Activated T-cell treated with anti-CD3 and anti-CD28 coated beads, Interleukin-2, amount 50 U/mL, for 24 hours (primary cell): ENCODE data around the gene MGMT.

Experiments
- DNase-seq: peaks from one replicate; pipeline ENCODE4 v3.0.0-alpha.2; 2020
- H3K27ac Mint-ChIP-seq: 2 replicates; pipeline ENCODE4 v1.8.0; 2020; ENCODE audit warnings: mild to moderate bottlenecking, mixed read lengths
- H3K27me3 Mint-ChIP-seq: 2 replicates; pipeline ENCODE4 v1.8.0; 2020; ENCODE audit warnings: mixed read lengths
- H3K36me3 Mint-ChIP-seq: 2 replicates; pipeline ENCODE4 v1.8.0; 2020; ENCODE audit warnings: low read depth, mixed read lengths
- H3K4me1 Mint-ChIP-seq: 2 replicates; pipeline ENCODE4 v1.8.0; 2020; ENCODE audit warnings: low read depth, mixed read lengths
- H3K4me3 Mint-ChIP-seq: 2 replicates; pipeline ENCODE4 v1.8.0; 2020; ENCODE audit warnings: mild to moderate bottlenecking, moderate library complexity, mixed read lengths
- H3K9me3 Mint-ChIP-seq: 2 replicates; pipeline ENCODE4 v1.8.0; 2020; ENCODE audit warnings: mixed read lengths

Gene MGMT

DNA sequence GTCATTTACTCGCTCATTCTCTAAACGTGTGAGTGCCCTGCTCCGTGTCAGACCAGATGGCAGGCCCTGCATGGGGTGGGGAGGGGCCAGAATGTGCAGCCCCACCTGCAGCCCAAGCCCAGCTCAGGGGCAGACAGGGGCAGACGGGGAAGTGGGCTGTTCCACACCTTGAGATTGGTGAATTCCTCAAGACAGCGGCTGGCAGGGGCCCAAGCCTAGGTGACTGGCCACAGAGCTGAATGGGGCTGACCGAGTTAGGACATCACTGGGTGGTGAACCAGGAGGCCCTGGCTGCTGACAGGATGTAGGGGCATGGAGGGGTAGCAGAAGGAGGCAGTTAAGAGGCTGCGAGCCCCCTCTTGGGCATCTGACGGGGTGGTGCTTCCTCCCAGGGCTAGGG lies 79.1 kb downstream of the MGMT start:
- Mint-ChIP-seq H3K9me3 (no peaks in the 10 kb centered on the region), H3K4me1 (no peaks in the 10 kb centered on the region), H3K27ac (no peak overlapping the region), H3K27me3 (no peaks in the 10 kb centered on the region), H3K36me3 (peaks cover 90% of the 10 kb centered on the region), H3K4me3 (no peak overlapping the region)
- DNase-seq = no peak

DNA sequence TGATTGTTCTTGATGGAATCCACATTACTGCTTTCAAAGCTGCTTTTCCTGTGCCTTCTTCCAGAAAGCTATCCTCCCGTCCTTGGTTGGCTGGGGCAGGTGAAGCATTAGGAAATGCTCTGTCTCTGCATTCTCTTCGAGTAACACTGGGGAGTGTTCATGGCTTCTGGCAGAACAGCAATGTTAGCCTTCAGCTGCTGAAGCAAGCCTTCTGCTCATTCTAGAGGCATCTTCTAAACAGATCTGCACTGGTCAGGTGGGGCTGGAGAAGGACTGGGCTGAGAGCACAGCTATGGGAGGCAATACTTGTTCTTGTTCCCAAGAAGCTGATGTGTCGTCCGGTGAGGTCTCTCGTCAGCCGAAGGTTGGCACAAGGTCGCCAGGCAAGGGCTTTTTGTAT lies 80.6 kb downstream of the MGMT start:
- Mint-ChIP-seq H3K4me3 (no peak overlapping the region), H3K27ac (no peak overlapping the region), H3K9me3 (peaks cover 2% of the 10 kb centered on the region), H3K36me3 (peaks cover 90% of the 10 kb centered on the region), H3K27me3 (no peaks in the 10 kb centered on the region), H3K4me1 (no peaks in the 10 kb centered on the region)
- no peak for DNase-seq

DNA sequence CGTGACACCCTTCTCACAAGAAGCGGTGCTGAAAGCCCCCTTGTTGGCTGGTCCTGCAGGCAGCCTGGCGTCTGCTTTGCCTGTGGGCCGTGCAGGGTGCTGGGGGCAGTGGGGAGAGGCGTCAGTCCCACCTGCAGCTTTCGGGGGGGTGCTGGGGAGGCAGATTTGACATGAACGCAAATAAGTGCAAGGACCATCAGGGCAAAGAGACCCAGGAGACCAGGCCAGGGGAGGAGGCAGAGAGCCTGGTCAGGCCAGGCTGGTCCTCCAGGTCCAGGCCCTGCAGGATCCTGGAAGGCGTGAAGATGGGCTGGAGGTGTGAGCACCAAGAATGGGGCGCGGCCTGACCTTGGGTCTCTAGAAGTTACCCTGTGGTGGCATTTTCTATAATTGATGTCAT lies 81.6 kb downstream of the MGMT start:
- Mint-ChIP-seq H3K4me3 (no peak overlapping the region), H3K27ac (no peak overlapping the region), H3K27me3 (no peaks in the 10 kb centered on the region), H3K9me3 (peaks cover 2% of the 10 kb centered on the region), H3K4me1 (no peaks in the 10 kb centered on the region), H3K36me3 (peaks cover 89% of the 10 kb centered on the region)
- DNase-seq = no peak

DNA sequence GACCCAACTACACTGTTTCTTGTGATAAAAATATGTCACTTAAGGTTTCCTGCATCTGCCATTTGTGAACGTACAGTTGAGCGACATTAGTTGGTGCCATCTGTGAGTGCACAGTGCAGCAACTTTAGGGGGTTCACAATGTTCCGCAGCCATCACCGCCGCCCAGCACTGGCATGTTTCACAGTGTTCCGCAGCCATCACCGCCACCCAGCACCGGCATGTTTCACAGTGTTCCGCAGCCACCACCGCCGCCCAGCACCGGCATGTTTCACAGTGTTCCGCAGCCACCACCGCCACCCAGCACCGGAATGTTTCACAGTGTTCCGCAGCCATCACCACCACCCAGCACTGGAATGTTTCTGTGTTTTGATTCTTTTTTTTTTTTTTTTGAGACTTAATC lies 83.0 kb downstream of the MGMT start:
- Mint-ChIP-seq H3K4me1 (no peaks in the 10 kb centered on the region), H3K27me3 (no peaks in the 10 kb centered on the region), H3K4me3 (no peak overlapping the region), H3K9me3 (peaks cover 2% of the 10 kb centered on the region), H3K27ac (no peak overlapping the region), H3K36me3 (peaks cover 92% of the 10 kb centered on the region)
- no peak for DNase-seq

DNA sequence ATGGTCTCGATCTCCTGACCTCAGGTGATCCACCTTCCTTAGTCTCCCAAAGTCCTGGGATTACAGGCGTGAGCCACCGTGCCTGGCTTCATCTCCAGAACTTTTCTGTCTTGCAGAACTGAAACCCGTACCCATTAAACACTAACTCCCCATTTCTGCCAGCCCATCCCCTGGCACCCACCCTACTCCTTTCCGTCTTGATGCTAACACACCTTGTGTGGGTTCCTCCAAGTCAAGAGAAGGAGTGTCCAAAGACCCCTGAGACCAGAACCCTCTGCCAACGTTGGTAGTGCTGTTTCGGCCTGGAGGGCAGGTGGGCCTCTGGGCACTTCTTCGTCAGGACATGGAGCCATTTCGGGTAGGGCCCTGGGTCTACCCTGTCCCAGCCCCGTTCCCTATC lies 83.6 kb downstream of the MGMT start:
- no peak for DNase-seq
- Mint-ChIP-seq H3K27ac (no peak overlapping the region), H3K4me1 (no peaks in the 10 kb centered on the region), H3K36me3 (peaks cover 90% of the 10 kb centered on the region), H3K4me3 (no peak overlapping the region), H3K9me3 (peaks cover 2% of the 10 kb centered on the region), H3K27me3 (no peaks in the 10 kb centered on the region)

DNA sequence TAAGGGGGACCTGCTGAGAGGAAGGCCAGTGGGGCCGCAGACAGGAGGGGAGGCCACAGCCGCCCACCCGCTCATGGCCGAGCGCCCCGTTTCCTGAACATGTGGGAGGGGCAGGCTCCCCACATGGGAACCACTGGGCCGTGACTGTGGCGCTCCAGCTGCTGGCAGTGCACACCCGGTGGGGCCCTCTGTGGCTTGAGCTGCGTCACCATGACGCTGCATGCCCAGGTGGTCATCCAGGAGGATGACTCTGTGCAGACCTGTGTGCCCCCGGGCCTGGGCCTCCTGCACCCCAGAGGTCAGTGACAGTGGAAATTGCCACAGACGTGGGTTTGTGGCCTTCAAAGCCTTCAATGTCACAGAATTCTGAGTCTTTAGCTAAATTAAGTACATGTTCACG lies 85.1 kb downstream of the MGMT start:
- H3K9me3 Mint-ChIP-seq = peaks cover 6% of the 10 kb centered on the region

DNA sequence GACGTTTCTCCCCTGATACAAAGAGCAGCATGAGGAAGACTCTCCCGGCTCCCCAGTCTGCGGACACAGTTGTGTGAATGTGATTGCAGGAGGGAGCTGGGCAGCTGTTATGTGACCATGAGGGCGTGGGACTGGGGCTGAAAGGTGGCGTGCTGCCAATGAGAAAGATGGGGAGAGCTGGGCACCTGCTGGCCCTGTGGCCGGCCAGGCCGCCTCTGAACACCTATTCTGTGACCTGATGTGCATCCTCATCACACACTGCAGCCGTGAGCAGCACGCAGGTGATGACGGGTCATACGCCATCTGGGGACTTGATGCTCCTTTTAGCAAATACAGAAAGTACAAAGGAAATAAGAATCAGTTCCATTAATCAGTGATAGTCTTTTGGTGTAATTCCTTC lies 86.9 kb downstream of the MGMT start:
- Mint-ChIP-seq H3K4me1 (no peaks in the 10 kb centered on the region), H3K27me3 (no peaks in the 10 kb centered on the region), H3K4me3 (no peak overlapping the region), H3K9me3 (peaks cover 14% of the 10 kb centered on the region), H3K27ac (no peak overlapping the region), H3K36me3 (peaks cover 93% of the 10 kb centered on the region)
- DNase-seq = no peak

More for the DNA sequence above, 85.1 kb downstream of the MGMT start:
- peaks cover 91% of the 10 kb centered on the region for H3K36me3 Mint-ChIP-seq
- no peak overlapping the region for H3K27ac Mint-ChIP-seq
- H3K27me3 Mint-ChIP-seq = no peaks in the 10 kb centered on the region
- no peak for DNase-seq
- no peaks in the 10 kb centered on the region for H3K4me1 Mint-ChIP-seq
- no peak overlapping the region for H3K4me3 Mint-ChIP-seq

DNA sequence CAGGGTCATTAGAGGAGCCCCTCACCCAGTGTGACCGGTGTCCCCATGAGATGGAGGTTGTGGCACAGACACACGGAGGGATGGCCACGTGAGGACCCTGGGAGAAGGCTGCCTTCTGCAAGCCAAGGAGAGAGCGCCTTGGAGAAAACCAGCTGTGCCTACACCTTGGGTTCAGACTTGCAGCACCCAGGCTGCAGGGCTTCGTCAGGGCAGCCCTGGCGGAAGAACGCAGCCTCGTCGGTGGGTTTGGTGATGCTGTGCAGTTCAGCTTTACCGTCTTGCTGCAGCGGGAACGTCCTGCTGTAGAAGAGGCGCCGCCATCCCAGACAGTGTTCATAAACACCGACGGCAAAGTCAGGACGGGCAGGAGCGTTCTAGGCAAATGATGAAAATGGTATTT lies 89.3 kb downstream of the MGMT start:
- Mint-ChIP-seq H3K27me3 (no peaks in the 10 kb centered on the region), H3K9me3 (peaks cover 16% of the 10 kb centered on the region), H3K27ac (no peak overlapping the region), H3K4me3 (no peak overlapping the region), H3K4me1 (no peaks in the 10 kb centered on the region), H3K36me3 (peaks cover 90% of the 10 kb centered on the region)
- DNase-seq = no peak

DNA sequence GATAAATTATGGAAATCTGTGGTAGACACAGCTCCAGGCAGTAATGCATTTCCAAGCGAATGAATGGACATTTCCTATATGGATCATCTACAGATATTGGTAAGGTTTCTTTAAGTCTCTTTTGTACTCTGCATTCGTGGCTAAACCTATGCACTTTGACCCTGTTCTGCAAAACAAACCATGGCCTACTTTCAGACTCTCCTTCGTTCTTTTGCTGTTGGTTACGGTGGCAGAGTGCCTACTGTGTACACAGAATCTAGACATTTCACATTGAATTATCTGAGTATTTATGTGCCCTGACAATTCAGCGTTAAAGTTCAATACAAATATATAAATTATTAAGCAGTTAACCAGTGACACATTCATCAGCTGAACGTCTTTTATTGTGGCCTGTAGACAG lies 93.3 kb downstream of the MGMT start:
- Mint-ChIP-seq H3K27me3 (no peaks in the 10 kb centered on the region), H3K36me3 (peaks cover 72% of the 10 kb centered on the region), H3K9me3 (peaks cover 22% of the 10 kb centered on the region), H3K27ac (no peak overlapping the region), H3K4me3 (no peak overlapping the region), H3K4me1 (peaks cover 1% of the 10 kb centered on the region)
- no peak for DNase-seq

DNA sequence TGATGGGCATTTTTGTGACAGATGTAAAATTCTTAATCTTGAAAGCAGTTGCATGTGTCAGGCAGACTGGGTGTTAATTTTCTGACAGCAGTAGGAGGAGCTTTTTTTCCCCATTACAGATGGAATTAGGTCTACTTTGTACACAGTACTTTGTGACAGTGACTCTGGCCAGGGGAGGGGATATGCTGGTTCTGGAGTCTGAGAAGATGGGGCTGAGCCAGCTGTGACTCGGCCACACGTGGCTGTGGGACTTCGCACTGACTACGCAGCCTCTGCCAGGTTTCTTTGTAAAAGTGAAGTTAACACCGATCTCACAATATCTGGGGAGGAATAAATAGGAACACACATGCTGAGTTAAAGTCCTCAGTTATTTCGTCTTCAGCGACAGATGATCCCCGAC lies 95.4 kb downstream of the MGMT start:
- Mint-ChIP-seq H3K9me3 (peaks cover 17% of the 10 kb centered on the region), H3K4me1 (peaks cover 1% of the 10 kb centered on the region), H3K4me3 (no peak overlapping the region), H3K27ac (no peak overlapping the region), H3K27me3 (no peaks in the 10 kb centered on the region), H3K36me3 (peaks cover 77% of the 10 kb centered on the region)
- DNase-seq = no peak

DNA sequence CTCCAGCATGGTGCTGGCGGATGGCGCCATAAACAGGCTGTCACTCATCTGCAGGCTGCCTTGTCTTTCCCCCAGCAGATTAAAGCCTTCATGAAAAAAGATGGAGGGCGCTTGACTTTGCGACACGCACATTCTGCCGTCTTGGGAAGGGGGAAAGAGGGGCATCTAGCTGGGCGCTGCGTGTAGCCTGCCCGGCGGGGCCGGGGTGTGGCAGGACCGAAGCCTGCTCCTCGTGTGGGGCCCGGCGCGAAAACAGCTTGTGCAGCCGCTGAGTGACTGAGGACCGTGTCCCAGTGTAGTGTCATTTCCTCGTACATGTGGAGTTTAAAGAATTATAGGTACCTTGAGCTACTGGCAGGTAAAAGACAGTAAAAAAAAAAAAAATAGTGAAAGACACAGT lies 97.9 kb downstream of the MGMT start:
- no peak for DNase-seq
- Mint-ChIP-seq H3K4me3 (no peak overlapping the region), H3K27ac (no peak overlapping the region), H3K27me3 (no peaks in the 10 kb centered on the region), H3K9me3 (peaks cover 12% of the 10 kb centered on the region), H3K36me3 (peaks cover 75% of the 10 kb centered on the region), H3K4me1 (peaks cover 1% of the 10 kb centered on the region)

DNA sequence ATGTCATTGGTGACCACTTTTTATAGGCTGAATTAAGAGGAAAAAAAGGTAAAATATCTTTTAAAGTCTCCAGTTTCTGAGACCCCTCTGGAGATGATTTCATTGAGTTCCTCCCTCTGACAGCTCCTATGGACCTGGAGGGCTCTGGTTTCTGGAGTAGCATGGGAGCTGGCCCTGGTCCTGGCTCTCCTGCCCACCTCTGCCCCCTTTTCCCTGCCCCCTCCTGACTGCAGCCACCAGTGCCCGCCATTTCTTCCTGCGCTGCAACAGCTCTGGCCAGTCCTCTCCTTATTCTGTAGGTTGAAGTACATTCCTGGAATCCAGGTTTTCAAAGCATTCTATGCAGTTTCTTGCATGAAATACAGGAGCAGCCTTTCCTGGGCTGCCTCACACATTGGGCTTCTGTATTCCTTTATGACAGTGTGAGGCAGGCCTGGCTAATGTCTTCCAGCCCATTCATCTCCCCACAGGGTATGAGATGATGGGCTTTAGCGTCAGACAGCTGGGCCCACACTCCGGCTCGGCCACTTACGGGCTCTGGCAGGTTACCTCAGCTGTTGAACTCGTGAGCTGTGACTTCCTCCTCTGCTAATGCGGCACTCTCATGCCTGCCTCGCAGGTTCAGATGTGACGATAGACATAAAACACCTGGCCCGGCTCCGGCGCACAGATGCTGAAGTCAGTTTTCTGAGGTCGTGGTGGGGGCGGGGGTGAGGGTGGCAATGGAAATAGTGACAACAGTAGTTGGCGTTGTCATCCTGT lies 101.7 kb downstream of the MGMT start:
- peaks cover 22% of the 10 kb centered on the region for H3K9me3 Mint-ChIP-seq
- H3K4me3 Mint-ChIP-seq = no peak overlapping the region
- DNase-seq = no peak
- no peak overlapping the region for H3K27ac Mint-ChIP-seq
- H3K36me3 Mint-ChIP-seq = peaks cover 76% of the 10 kb centered on the region
- H3K27me3 Mint-ChIP-seq = no peaks in the 10 kb centered on the region
- H3K4me1 Mint-ChIP-seq = peaks cover 1% of the 10 kb centered on the region

DNA sequence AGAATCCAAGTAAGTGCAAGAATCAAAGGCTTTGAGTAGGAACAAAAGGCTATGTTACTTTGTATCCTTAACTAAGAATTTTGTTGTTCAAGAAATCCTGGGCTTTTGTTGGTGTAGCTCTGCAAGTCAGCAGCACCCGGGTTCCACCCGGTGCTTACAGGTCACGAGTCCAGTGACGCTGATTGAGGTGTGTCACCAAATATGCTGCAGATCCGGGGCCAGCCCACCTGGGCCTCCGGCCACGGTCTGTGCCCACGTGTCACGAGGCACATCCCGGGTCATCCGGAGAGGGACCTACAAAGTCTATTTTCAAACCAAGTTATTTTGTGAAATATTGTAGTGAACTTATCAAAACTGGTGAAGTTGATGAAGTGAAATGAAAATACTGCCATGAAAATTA lies 103.1 kb downstream of the MGMT start:
- Mint-ChIP-seq H3K36me3 (peaks cover 81% of the 10 kb centered on the region), H3K9me3 (peaks cover 20% of the 10 kb centered on the region), H3K27ac (no peak overlapping the region), H3K4me1 (peaks cover under 1% of the 10 kb centered on the region), H3K27me3 (no peaks in the 10 kb centered on the region), H3K4me3 (no peak overlapping the region)
- DNase-seq = no peak

DNA sequence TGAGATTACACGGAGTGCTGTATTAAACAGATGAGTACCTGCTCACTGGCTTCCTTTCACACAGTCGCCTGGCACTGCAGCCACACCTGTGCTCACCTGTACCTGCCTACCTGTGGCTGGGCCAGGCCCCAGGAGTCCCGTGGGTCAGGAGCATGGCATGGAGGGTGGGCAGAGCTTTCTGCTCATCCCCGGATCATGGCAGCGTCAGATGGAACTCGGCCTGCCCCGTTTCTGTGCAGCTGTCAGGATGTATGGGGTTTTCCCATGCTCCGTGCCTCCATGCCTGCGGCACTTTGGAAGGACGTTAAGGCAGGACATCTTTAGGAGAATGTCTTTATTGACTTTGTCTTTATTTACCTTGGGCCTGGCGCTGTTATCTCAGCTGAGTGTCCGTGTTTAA lies 112.2 kb downstream of the MGMT start:
- Mint-ChIP-seq H3K36me3 (peaks cover 45% of the 10 kb centered on the region), H3K4me1 (no peaks in the 10 kb centered on the region), H3K9me3 (peaks cover 31% of the 10 kb centered on the region), H3K27ac (no peak overlapping the region), H3K4me3 (no peak overlapping the region), H3K27me3 (no peaks in the 10 kb centered on the region)
- DNase-seq = no peak

DNA sequence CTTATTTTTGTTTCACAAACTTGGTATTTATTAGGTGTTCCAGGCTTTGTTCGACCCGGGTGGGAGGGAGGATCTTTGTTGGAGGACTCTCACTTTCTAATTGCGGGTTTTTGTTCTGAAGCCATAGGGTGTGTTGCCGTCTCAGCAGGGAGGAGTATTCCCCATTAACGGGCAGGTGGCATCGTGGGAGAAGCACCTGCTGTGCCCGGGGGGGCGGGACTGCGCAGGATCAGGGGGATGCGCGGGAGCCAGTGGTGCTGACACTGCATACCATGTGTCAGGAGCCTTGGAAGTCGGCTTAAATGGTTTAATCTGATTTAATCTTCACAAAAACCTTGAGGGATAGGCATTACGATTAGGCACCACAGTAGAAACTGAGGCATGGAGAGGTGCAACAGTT lies 113.0 kb downstream of the MGMT start:
- Mint-ChIP-seq H3K9me3 (peaks cover 37% of the 10 kb centered on the region), H3K4me1 (no peaks in the 10 kb centered on the region), H3K4me3 (no peak overlapping the region), H3K27me3 (no peaks in the 10 kb centered on the region), H3K27ac (no peak overlapping the region), H3K36me3 (peaks cover 48% of the 10 kb centered on the region)
- DNase-seq = no peak

DNA sequence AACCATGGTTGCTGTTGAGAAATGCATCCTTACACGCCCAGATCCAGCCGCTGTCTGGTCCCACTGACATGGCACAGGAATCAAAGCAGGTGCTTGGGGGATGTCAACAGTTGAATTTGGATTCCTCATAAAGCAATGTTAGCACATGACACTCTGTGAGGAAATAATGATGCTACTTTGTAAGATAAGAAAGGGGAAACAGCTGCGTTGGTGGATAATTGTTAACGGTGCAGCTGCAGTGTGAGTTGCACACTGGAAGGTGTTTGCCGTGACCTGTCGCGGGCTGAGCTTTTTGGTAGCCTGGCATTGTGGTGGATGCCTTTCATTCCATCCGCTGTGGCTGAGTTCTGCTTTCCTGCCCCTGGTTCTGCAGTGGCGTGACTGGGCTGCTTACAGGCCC lies 113.9 kb downstream of the MGMT start:
- Mint-ChIP-seq H3K27ac (no peak overlapping the region), H3K36me3 (peaks cover 57% of the 10 kb centered on the region), H3K27me3 (no peaks in the 10 kb centered on the region), H3K4me1 (no peaks in the 10 kb centered on the region), H3K4me3 (no peak overlapping the region), H3K9me3 (peaks cover 46% of the 10 kb centered on the region)
- DNase-seq = no peak
